Lung (tissue), 12 donors: ENCODE results near the gene ATP6AP2. TPM values are rescaled to one million over a fixed set of nuclear protein-coding genes. Genes with fewer than 3 reads are reported as not detected.

Experiments used
- ATAC-seq: fragments of 200-7000 bp; cut with Tn5 transposase; one replicate; pipeline ENCODE4 v1.9.1; 2020; ENCODE audit warnings: moderate number of reproducible peaks; ENCODE audit not compliant: insufficient read depth, low FRiP score
- DNase-seq, 3 donors: peaks; one replicate each; pipeline ENCODE4 v3.0.0-alpha.2; 2013 to 2017
- H3K27ac ChIP-seq, 2 donors: one replicate each; pipeline ENCODE4 v1.5.1; 2013; ENCODE audit warnings: mild to moderate bottlenecking in 2 of 2, moderate library complexity in 2 of 2, control low read depth in 1 of 2, inconsistent platforms in 1 of 2, low read depth in 1 of 2, low read length in 1 of 2
- H3K27me3 ChIP-seq, 3 donors: one replicate each; pipeline ENCODE4 v1.5.1; 2013; ENCODE audit warnings: low read length in 2 of 3; ENCODE audit not compliant: control insufficient read depth in 3 of 3, insufficient read depth in 3 of 3
- H3K36me3 ChIP-seq, 4 donors: one replicate each; pipeline ENCODE4 v1.5.1; 2013; ENCODE audit warnings: low read length in 4 of 4, mild to moderate bottlenecking in 1 of 4, moderate library complexity in 1 of 4; ENCODE audit not compliant: control insufficient read depth in 4 of 4, insufficient read depth in 4 of 4
- H3K4me1 ChIP-seq, 5 donors: one replicate each; pipeline ENCODE4 v1.5.1; 2013; ENCODE audit warnings: low read length in 5 of 5, mild to moderate bottlenecking in 2 of 5, moderate library complexity in 1 of 5; ENCODE audit not compliant: control insufficient read depth in 5 of 5, insufficient read depth in 5 of 5
- H3K4me3 ChIP-seq: one replicate; pipeline ENCODE4 v1.5.1; 2013; ENCODE audit warnings: mild to moderate bottlenecking, control low read depth, moderate library complexity
- H3K9ac ChIP-seq, 2 donors: one replicate each; pipeline ENCODE4 v1.5.1; 2013; ENCODE audit warnings: low read length in 2 of 2, control low read depth in 1 of 2; ENCODE audit not compliant: insufficient read depth in 1 of 2
- H3K9me3 ChIP-seq, 4 donors: one replicate each; pipeline ENCODE4 v1.5.1; 2013; ENCODE audit warnings: low read length in 3 of 4, mild to moderate bottlenecking in 1 of 4, moderate library complexity in 1 of 4; ENCODE audit not compliant: control insufficient read depth in 4 of 4, insufficient read depth in 3 of 4
- CTCF ChIP-seq: IDR thresholded peaks from 2 replicates; pipeline ENCODE4 v1.5.1; 2012; ENCODE audit warnings: mild to moderate bottlenecking; ENCODE audit errors: control extremely low read depth, extremely low read depth
- WGBS, 2 donors: extraction: QIAGEN DNeasy Blood & Tissue Kit; methylation state at CpG; one replicate each; pipeline ENCODE4 v1.1.7; 2013; 5-methylcytosine and 5-hydroxymethylcytosine counted together
- polyA plus RNA-seq, 2 donors: library from polyadenylated mRNA; stranded (reverse); fragments of 200-250 nt; gene quantifications; one replicate each; pipeline ENCODE4 v1.2.1, GENCODE V29; 2013
- total RNA-seq, 2 donors: library from RNA; depleted of rRNA in 1 of 2; stranded (reverse); fragments of >200 nt in 1 of 2; gene quantifications; one replicate each; pipeline ENCODE4 v1.2.1, GENCODE V29; 2014 to 2021
- donor health status: control.
- donor health status: control.
- donor health status: Bipolar disorder and iron deficiency.
- donor health status: healthy.
- donor health status: DM: yes; HTN: yes; CAD: no.

The ATP6AP2 gene
- total and polyA plus RNA-seq, 4 donors = 65.9 to 113 (median 106) TPM

GRCh38 chrX:40637687-40638086, 56.9 kb downstream of the ATP6AP2 start:
- DNase-seq (no peak), ATAC-seq (no peak)
- no peak overlapping the region for H3K9ac ChIP-seq
- peaks cover 6 to 33% (median 10%) of the 10 kb centered on the region in 3 donors for H3K27me3 ChIP-seq
- peaks cover 3 to 19% (median 15%) of the 10 kb centered on the region in 4 donors for H3K36me3 ChIP-seq
- H3K4me1 ChIP-seq = peaks cover 0 to 5% (median 0%) of the 10 kb centered on the region in 5 donors
- H3K4me3 ChIP-seq = no peak overlapping the region
- H3K27ac ChIP-seq = no peak overlapping the region
- TF ChIP-seq CTCF = no peak
- WGBS, 2 donors = 90 to 94% methylated on average over 3 of the region's 3 CpGs
- peaks cover 0 to 3% (median 0%) of the 10 kb centered on the region in 4 donors for H3K9me3 ChIP-seq

- peaks cover 0 to 5% (median 2%) of the 10 kb centered on the region in 4 donors for H3K36me3 ChIP-seq
- H3K4me1 ChIP-seq = peaks cover 0 to 14% (median 4%) of the 10 kb centered on the region in 5 donors
- DNase-seq (peak in 2 of 3 donors; percentile 19 to 35), ATAC-seq (no peak)
- 10 to 46% methylated on average over 5 of the region's 5 CpGs for WGBS, 2 donors
- no peak for TF ChIP-seq CTCF
- peak overlapping the region in 1 of 2 donors; percentile 26 for H3K9ac ChIP-seq
- peaks cover 0 to 21% (median 7%) of the 10 kb centered on the region in 3 donors for H3K27me3 ChIP-seq
- H3K4me3 ChIP-seq = no peak overlapping the region
- H3K27ac ChIP-seq = no peak overlapping the region
- H3K9me3 ChIP-seq = no peaks in the 10 kb centered on the region
Measured at GRCh38 chrX:40644176-40644575, 63.4 kb downstream of the ATP6AP2 start.

GRCh38 chrX:40644821-40645358, 64.1 kb downstream of the ATP6AP2 start:
- H3K9ac ChIP-seq = peak overlapping the region in 1 of 2 donors; percentile 26
- peak overlapping the region; percentile 7 for H3K4me3 ChIP-seq
- no peak for TF ChIP-seq CTCF
- H3K27ac ChIP-seq = peak overlapping the region; percentile 83 to 89
- H3K9me3 ChIP-seq = no peaks in the 10 kb centered on the region
- H3K36me3 ChIP-seq = peaks cover 0 to under 1% (median 0%) of the 10 kb centered on the region in 4 donors
- DNase-seq (peak; percentile 65 to 87 (median 83)), ATAC-seq (peak; percentile 19)
- H3K4me1 ChIP-seq = peaks cover 0 to 14% (median 4%) of the 10 kb centered on the region in 5 donors
- WGBS, 2 donors = 0 to 16% methylated on average over 4 of the region's 4 CpGs
- H3K27me3 ChIP-seq = peaks cover 0 to 23% (median 10%) of the 10 kb centered on the region in 3 donors
